H1 (cell line): ENCODE results near the gene TNIP1.

Experiments
- CEBPB ChIP-seq: IDR thresholded peaks from 2 replicates; pipeline ENCODE4 v1.6.1; 2012; ENCODE audit warnings: low read depth, low read length
- POLR2A ChIP-seq, 2 experiments: IDR thresholded peaks; 1 replicate in 1 of 2; 2 replicates in 1 of 2; pipeline ENCODE4 v1.6.1; 2011; ENCODE audit warnings: low read depth in 2 of 2, low read length in 2 of 2, mild to moderate bottlenecking in 2 of 2; ENCODE audit errors: control extremely low read depth in 1 of 2
- TF ChIP-seq, protein P1 (sequence below), 3 experiments: IDR thresholded peaks; 1 replicate in 2 of 3; 2 replicates in 1 of 3; pipeline versions ENCODE4 v1.5.1 to v1.6.1; 2011; ENCODE audit warnings: low read length in 3 of 3, mild to moderate bottlenecking in 3 of 3, inconsistent platforms in 2 of 3, low read depth in 1 of 3, moderate library complexity in 1 of 3; ENCODE audit not compliant: insufficient read depth in 1 of 3; ENCODE audit errors: control extremely low read depth in 1 of 3

DNA sequence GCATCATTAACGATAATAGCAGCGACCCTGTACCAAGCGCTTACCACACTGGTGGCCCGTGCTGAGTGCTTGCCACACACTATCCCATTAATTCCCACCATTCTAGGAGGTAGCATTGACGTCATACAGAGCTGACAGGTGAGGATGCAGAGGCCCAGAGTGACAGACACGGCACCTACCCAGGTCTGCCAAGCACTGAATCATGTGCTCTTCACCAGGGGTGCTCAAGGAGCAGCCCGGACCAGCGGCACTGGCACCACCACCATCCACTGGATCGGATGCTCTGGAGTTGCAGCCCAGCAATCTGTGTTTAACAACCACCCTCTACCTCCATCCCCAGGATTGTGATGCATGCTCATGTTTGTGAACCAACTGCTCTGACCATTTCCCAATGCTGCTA is 3.4 kb downstream of the TNIP1 start:
- TF ChIP-seq POLR2A (IDR thresholded peaks at IDR 0.05; ENCODE audit: control extremely low read depth in 1 of 2, low read depth in 2 of 2, low read length in 2 of 2) (no peak), CEBPB (no peak)
- TF ChIP-seq, protein P1, sequence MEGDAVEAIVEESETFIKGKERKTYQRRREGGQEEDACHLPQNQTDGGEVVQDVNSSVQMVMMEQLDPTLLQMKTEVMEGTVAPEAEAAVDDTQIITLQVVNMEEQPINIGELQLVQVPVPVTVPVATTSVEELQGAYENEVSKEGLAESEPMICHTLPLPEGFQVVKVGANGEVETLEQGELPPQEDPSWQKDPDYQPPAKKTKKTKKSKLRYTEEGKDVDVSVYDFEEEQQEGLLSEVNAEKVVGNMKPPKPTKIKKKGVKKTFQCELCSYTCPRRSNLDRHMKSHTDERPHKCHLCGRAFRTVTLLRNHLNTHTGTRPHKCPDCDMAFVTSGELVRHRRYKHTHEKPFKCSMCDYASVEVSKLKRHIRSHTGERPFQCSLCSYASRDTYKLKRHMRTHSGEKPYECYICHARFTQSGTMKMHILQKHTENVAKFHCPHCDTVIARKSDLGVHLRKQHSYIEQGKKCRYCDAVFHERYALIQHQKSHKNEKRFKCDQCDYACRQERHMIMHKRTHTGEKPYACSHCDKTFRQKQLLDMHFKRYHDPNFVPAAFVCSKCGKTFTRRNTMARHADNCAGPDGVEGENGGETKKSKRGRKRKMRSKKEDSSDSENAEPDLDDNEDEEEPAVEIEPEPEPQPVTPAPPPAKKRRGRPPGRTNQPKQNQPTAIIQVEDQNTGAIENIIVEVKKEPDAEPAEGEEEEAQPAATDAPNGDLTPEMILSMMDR (IDR thresholded peaks at IDR 0.05; ENCODE audit: control extremely low read depth in 1 of 3, insufficient read depth in 1 of 3, low read depth in 1 of 3, low read length in 3 of 3), result no peak
